ENCODE measurements around the gene KLHL10.

Gene KLHL10

GRCh38 chr17:41895617-41896016, 58.0 kb downstream of the KLHL10 start:
- no peak for DNase-seq (ENCODE audit: low read depth in 3 of 3)

- no peak for DNase-seq (ENCODE audit: low read depth in 3 of 3)
Observed at GRCh38 chr17:41896726-41897125, 59.1 kb downstream of the KLHL10 start.
